GM19035 (cell line): ENCODE data around the gene AGBL1.
"Not testable (repeated sequence)": the region's sequence is repeated elsewhere in the genome, so short reads cannot be mapped to it uniquely, and the experiment has no call there.

ENCODE experiments used
- ATAC-seq: cut with Tn5 transposase; IDR thresholded peaks from one replicate; pipeline ENCODE4 v1.9.1; 2021; ENCODE audit not compliant: unreplicated experiment

Gene AGBL1

GRCh38 chr15:86082619-86083380 is 3.1 kb downstream of the AGBL1 start:
- no peak for ATAC-seq

GRCh38 chr15:86087808-86088207 is 8.1 kb downstream of the AGBL1 start:
- ATAC-seq = no peak

GRCh38 chr15:86089422-86089821 is 9.8 kb downstream of the AGBL1 start:
- ATAC-seq = no peak

- no peak for ATAC-seq
These were observed 22.1 kb downstream of the AGBL1 start for GRCh38 chr15:86101818-86102217.

GRCh38 chr15:86103825-86104224 is 24.2 kb downstream of the AGBL1 start:
- ATAC-seq = no peak

- no peak for ATAC-seq
These were observed 26.6 kb downstream of the AGBL1 start for GRCh38 chr15:86106306-86106705.

- ATAC-seq = no peak
These were observed 35.6 kb downstream of the AGBL1 start for GRCh38 chr15:86115145-86115801.

GRCh38 chr15:86121568-86122225 is 42.0 kb downstream of the AGBL1 start:
- ATAC-seq = no peak

- not testable (repeated sequence) for ATAC-seq
These were observed 43.2 kb downstream of the AGBL1 start for GRCh38 chr15:86122691-86123391.

GRCh38 chr15:86125775-86126174 is 46.1 kb downstream of the AGBL1 start:
- no peak for ATAC-seq

GRCh38 chr15:86127547-86127946 is 47.9 kb downstream of the AGBL1 start:
- ATAC-seq = no peak

GRCh38 chr15:86135041-86135440 is 55.4 kb downstream of the AGBL1 start:
- no peak for ATAC-seq

GRCh38 chr15:86136861-86137260 is 57.2 kb downstream of the AGBL1 start:
- ATAC-seq = no peak

- ATAC-seq = no peak
These were observed 59.1 kb downstream of the AGBL1 start for GRCh38 chr15:86138798-86139197.

GRCh38 chr15:86139828-86140227 is 60.2 kb downstream of the AGBL1 start:
- no peak for ATAC-seq

GRCh38 chr15:86154705-86155104 is 75.0 kb downstream of the AGBL1 start:
- ATAC-seq = no peak

GRCh38 chr15:86155551-86155950 is 75.9 kb downstream of the AGBL1 start:
- no peak for ATAC-seq

- no peak for ATAC-seq
These were observed 78.1 kb downstream of the AGBL1 start for GRCh38 chr15:86157606-86158293.

- no peak for ATAC-seq
These were observed 79.8 kb downstream of the AGBL1 start for GRCh38 chr15:86159468-86159867.

GRCh38 chr15:86161250-86161649 is 81.6 kb downstream of the AGBL1 start:
- no peak for ATAC-seq

- no peak for ATAC-seq
These were observed 82.5 kb downstream of the AGBL1 start for GRCh38 chr15:86162172-86162591.
